HG02973 (cell line): ENCODE measurements around the gene EIF2S2.
"Not testable (repeated sequence)": the region's sequence is repeated elsewhere in the genome, so short reads cannot be mapped to it uniquely, and the experiment has no call there.

ENCODE experiments used
- ATAC-seq: cut with Tn5 transposase; IDR thresholded peaks from one replicate; pipeline ENCODE4 v1.9.1; 2021; ENCODE audit warnings: moderate library complexity; ENCODE audit not compliant: unreplicated experiment

The EIF2S2 gene

GRCh38 chr20:34111702-34112599 is at the start of gene EIF2S2:
Gene EIF2S2, minus strand, starts transcription at chr20:34112243. Its CDS starts 133 bp downstream, at chr20:34112110.
- peak; percentile 80 for ATAC-seq

DNA sequence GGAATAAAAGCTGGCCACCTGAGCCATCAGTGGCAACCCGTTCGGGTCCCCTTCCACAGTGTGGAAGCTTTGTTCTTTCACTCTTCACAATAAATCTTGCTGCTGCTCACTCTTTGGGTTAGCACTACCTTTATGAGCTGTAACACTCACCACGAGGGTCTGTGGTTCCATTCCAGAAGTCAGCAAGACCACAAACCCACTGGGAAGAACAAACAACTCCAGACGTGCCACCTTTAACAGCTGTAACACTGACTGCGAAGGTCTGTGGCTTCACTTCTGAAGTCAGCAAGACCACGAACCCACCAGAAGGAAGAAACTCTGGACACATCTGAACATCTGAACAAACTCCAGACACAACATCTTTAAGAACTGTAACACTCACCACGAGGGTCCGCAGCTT is 45.7 kb upstream of the EIF2S2 start:
- not testable (repeated sequence) for ATAC-seq

- ATAC-seq: no peak
These were observed 43.8 kb upstream of the EIF2S2 start for GRCh38 chr20:34155836-34156235.

DNA sequence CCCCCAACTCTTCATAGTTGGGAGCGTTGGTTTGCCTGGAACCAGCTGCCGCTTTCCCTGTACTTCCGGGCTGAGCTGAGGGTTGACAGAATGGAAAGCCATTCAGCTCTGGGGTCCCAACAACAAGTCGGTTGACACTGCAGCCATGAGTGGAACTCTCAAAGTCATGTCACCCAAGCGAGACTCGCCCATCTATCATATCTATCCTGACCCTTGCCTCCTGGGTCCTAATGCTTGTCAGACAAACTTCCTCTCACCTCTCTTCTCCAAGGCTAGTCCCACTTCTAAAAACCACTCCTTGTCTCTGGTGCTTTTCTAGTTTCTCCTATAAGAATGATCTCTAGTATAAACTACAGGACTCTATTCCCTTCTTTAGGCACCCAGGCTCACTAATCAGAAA is 41.1 kb upstream of the EIF2S2 start:
- not testable (repeated sequence) for ATAC-seq

- not testable (repeated sequence) for ATAC-seq
These were observed 40.0 kb upstream of the EIF2S2 start for GRCh38 chr20:34152073-34152472.

DNA sequence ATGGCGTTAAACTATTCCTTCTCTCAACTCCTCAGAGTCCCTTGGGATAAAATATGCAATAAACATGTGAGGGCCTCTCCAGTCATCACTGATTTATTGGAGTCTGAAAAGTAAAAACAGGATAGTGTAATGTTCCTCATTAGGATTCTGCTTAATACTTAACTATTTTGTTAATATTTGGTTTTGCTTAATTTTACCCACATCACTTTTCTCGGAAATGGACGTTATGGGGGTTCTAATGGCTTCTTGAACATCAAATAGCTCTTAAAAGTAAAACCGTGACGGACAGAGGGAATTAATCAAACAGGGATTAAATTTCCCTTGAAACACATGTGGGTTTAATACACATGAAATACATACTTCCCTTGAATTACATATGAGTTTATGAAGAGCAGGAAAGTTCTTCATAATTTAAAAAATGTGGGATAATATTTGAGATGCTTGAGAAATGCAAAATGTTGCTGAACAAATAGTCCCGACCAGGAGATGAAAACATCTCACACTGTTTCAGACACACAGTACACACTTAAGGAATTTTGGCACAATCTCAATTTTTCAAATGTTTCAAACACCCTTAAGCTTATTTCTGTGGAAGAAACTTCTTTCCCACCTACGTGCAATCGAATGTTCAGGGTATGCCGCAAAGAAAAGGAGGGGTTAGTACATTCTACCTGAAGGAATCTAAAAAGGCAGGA is 38.4 kb upstream of the EIF2S2 start:
- ATAC-seq: no peak

GRCh38 chr20:34145280-34145819 is 33.3 kb upstream of the EIF2S2 start:
- ATAC-seq: no peak

DNA sequence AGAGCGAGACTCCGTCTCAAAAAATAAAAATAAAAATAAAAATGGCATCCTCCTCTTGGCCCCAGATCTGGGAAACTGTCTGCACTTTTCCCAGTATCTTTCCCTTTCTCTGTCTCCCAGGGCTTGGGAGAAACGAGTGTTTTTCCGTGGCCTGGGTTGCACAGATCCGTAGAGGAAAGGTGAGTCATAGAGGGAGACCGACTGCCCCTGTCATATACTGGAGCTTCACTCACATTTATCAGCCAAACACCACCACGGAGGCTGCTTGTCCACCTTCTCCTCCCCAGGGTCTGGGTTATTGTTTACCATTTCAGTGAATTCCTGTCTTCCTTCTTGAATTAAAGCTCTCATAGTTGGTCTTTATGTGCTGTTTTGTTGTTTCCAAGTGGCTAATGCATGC is 31.9 kb upstream of the EIF2S2 start:
- no peak for ATAC-seq

DNA sequence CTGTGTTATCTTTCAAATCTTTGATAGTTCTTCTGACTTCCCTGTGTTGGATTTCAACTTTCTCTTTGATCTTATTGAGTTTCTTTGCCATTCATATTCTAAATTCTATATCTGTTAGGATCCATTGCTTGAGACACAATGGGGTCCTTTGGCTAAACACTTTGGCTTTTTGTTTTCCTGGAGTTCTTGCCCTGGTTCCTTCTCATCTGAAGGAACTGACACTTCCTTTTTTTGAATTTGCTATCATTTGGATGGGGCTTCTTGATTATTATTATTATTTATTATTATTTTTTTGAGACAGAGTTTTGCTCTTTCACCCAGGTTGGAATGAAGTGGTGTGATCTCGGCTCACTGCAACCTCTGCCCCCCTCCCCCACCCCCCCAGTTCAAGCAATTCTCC is 30.1 kb upstream of the EIF2S2 start:
- no peak for ATAC-seq

DNA sequence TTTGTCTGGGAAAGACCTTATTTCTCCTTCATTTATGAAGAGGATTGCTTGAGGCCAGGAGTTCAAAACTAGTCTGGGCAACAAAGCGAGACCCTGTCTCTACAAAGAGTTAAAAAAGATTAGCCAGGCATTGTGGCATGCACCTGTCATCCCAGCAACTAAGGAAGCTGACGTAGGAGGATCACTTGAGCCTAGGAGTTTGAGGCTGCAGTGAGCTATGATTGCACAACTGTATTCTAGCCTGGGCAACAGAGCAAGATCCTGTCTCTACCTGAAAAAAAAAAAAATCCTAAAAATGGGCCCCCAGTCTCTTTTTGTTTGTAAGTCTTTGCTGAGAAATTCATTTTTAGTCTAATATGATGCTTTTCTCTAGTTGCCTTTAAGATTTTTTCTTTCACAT is 29.2 kb upstream of the EIF2S2 start:
- no peak for ATAC-seq

GRCh38 chr20:34135525-34136275 is 23.7 kb upstream of the EIF2S2 start:
- not testable (repeated sequence) for ATAC-seq

DNA sequence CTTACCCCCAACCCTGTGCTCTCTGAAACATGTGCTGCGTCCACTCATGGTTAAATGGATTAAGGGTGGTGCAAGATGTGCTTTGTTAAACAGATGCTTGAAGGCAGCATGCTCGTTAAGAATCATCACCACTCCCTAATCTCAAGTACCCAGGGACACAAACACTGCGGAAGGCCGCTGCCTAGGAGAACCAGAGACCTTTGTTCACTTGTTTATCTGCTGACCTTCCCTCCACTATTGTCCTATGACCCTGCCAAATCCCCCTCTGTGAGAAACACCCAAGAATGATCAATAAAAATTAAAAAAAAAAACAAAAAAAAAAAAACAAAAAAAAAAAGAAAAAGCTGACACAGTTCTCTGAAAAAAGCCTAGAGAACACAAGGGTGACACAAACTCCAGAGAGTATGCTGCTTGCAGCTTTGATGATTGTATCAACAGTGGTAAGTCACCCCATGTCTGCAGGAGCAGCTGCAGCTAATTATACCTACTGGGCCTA is 21.4 kb upstream of the EIF2S2 start:
- ATAC-seq: not testable (repeated sequence)

- ATAC-seq: not testable (repeated sequence)
These were observed 20.9 kb upstream of the EIF2S2 start for GRCh38 chr20:34132943-34133342.

DNA sequence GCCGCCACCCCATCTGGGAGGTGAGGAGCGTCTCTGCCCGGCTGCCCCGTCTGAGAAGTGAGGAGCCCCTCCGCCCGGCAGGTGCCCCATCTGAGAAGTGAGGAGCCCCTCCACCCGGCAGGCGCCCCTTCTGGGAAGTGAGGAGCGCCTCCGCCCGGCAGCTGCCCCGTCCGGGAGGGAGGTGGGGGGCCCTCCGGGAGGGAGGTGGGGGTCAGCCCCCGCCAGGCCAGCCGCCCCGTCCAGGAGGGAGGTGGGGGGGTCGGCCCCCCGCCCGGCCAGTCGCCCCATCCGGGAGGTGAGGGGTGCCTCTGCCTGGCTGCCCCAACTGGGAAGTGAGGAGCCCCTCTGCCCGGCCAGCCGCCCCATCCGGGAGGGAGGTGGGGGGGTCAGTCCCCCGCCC is 20.4 kb upstream of the EIF2S2 start:
- not testable (repeated sequence) for ATAC-seq

- no peak for ATAC-seq
These were observed 19.4 kb upstream of the EIF2S2 start for GRCh38 chr20:34131491-34131890.

- ATAC-seq: no peak
These were observed 17.6 kb upstream of the EIF2S2 start for GRCh38 chr20:34129518-34130162.

GRCh38 chr20:34127792-34128191 is 15.7 kb upstream of the EIF2S2 start:
- ATAC-seq: no peak

DNA sequence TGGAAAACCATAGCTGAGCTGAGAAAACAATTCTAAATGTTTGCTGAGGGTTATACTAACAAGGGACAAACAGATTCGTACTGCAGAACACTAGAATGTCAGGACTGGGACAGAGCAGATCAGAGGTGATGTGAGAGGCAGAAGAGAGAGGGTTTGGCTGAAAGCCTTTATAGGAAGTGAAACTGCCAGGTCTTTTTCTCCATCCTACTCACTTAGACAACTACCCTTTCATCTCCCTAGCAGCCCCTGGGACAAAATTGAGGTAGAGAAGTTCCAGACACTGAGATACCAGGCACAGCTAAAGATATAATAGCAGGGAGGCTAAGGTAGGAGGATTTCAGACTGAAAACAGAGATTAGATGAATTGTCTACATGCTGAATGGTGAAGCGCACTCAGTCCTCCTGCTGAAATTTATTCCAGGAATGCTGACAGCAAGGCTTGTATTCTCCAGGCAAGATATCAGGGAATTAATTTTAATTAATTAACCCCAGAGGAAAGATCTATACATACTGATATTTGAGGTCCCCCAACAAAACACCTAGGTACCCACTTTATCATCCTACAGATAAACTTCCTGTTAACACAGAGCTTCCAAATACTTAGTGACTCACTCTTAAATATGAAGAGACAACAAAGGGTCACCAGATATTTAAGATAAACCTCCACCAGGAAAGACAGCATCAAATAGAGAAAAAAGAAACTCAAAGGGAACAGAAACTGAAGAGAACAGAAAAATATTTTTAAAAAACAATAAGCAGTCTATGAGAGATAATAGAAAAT is 12.6 kb upstream of the EIF2S2 start:
- no peak for ATAC-seq

DNA sequence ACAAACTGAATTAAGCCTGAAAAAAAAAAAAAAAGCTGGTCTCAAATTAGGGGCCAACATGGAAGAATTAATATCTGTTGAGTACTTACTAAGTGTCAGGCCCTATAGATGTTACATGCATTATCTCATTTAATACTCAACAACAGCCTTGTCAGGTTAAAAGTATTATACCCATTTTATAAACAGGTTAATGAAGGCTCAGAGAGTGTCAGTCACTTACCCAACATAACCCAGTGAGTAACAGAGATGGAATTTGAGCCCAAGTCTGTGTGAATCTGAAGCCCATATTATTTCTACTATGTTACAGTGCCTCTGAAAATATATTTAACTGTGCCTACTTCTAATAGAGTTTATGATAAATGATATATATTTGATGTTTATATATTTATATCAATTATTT is 11.3 kb upstream of the EIF2S2 start:
- no peak for ATAC-seq
